K562 (cell line): Measurements from ENCODE around the gene POLR2B. TPM values are rescaled to one million over a fixed set of nuclear protein-coding genes. Genes with fewer than 3 reads are reported as not detected.
A peak's percentile ranks its signal among the peaks of the same experiment; 100 is the strongest.

Experiments
- FOSL1 ChIP-seq: fragments of 200-800 bp; sonication (Bioruptor generic); conservative IDR thresholded peaks from 2 replicates; pipeline ENCODE4 v1.6.1; 2016; ENCODE audit warnings: missing genetic modification characterization, missing compliant biosample characterization
- GABPA ChIP-seq: fragments of 200-800 bp; sonication (Bioruptor generic); conservative IDR thresholded peaks from 2 replicates; pipeline ENCODE4 v1.6.1; 2016; ENCODE audit warnings: low read depth, missing genetic modification characterization, missing compliant biosample characterization
- ZNF644 ChIP-seq: fragments of 200-800 bp; sonication (Bioruptor generic); IDR thresholded peaks from 2 replicates; pipeline ENCODE4 v1.6.1; 2016; ENCODE audit warnings: low read depth, missing genetic modification characterization, missing compliant biosample characterization
- ZNF668 ChIP-seq: fragments of 250-450 bp; sonication (Bioruptor Pico); IDR thresholded peaks from 2 replicates; pipeline ENCODE4 v1.8.0; 2022; ENCODE audit warnings: mild to moderate bottlenecking, inconsistent platforms
- ZNF766 ChIP-seq: fragments of 200-800 bp; sonication (Bioruptor generic); conservative IDR thresholded peaks from 2 replicates; pipeline ENCODE4 v1.6.1; 2016; ENCODE audit warnings: missing genetic modification characterization, missing compliant biosample characterization
- polyA plus RNA-seq, 8 experiments: library from polyadenylated mRNA; depleted of rRNA in 4 of 8; stranded (reverse) in 5 of 8; unstranded in 3 of 8; fragments of >200 nt; fragmentation: Nextera tagmentation in 2 of 8; fragmentation: Illumina TruSeq in 1 of 8; extraction: Ambion mirVana in 2 of 8; extraction: Trizol in 1 of 8; gene quantifications; 2 replicates each; pipeline versions ENCODE4 v1.2.1 to v1.2.3, GENCODE V29; 2011 to 2014; ENCODE audit warnings: inconsistent platforms in 1 of 8, missing spikeins in 1 of 8
- total RNA-seq, 7 experiments: library from RNA; depleted of rRNA in 6 of 7; stranded (reverse); fragments of >200 nt in 6 of 7; fragmentation: Illumina TruSeq in 2 of 7; extraction: Trizol in 2 of 7; gene quantifications; 2 replicates each; pipeline versions ENCODE4 v1.2.1 to v1.2.3, GENCODE V29; 2011 to 2021; ENCODE audit warnings: low replicate concordance in 1 of 7
- TF ChIP-seq, protein P1 (sequence below): fragments of 200-800 bp; sonication (Bioruptor generic); IDR thresholded peaks from 2 replicates; pipeline ENCODE4 v1.6.1; 2017; ENCODE audit warnings: missing genetic modification characterization, missing compliant biosample characterization
- TF ChIP-seq, protein P2 (sequence below), 2 experiments: fragments of 450-650 bp in 1 of 2; sonication (generic) in 1 of 2; formaldehyde crosslinking in 1 of 2; IDR thresholded peaks in 1 of 2; conservative IDR thresholded peaks in 1 of 2; 2 replicates each; pipeline versions ENCODE4 v1.6.1 to v1.8.1; 2016 to 2023; ENCODE audit warnings: mild to moderate bottlenecking in 2 of 2, moderate library complexity in 2 of 2, inconsistent platforms in 1 of 2, missing genetic modification reagents in 1 of 2
- TF ChIP-seq, protein P3 (sequence below): fragments of 450-650 bp; formaldehyde crosslinking; IDR thresholded peaks from 2 replicates; pipeline ENCODE4 v1.4.0; 2022; ENCODE audit warnings: mild to moderate bottlenecking, moderate library complexity
- TF ChIP-seq, protein P4 (sequence below), 2 experiments: fragments of 450-650 bp in 1 of 2; sonication (generic) in 1 of 2; formaldehyde crosslinking; conservative IDR thresholded peaks; 2 replicates each; pipeline versions ENCODE4 v1.4.0 to v1.8.1; 2020 to 2022; ENCODE audit warnings: mild to moderate bottlenecking in 1 of 2, missing genetic modification reagents in 1 of 2

Gene POLR2B
- total and polyA plus RNA-seq, 9 of the 15 experiments (the other 6 are each of a cell fraction or from before 2014, with no cell fraction given), result 60.9 to 208 (median 142) TPM

DNA sequence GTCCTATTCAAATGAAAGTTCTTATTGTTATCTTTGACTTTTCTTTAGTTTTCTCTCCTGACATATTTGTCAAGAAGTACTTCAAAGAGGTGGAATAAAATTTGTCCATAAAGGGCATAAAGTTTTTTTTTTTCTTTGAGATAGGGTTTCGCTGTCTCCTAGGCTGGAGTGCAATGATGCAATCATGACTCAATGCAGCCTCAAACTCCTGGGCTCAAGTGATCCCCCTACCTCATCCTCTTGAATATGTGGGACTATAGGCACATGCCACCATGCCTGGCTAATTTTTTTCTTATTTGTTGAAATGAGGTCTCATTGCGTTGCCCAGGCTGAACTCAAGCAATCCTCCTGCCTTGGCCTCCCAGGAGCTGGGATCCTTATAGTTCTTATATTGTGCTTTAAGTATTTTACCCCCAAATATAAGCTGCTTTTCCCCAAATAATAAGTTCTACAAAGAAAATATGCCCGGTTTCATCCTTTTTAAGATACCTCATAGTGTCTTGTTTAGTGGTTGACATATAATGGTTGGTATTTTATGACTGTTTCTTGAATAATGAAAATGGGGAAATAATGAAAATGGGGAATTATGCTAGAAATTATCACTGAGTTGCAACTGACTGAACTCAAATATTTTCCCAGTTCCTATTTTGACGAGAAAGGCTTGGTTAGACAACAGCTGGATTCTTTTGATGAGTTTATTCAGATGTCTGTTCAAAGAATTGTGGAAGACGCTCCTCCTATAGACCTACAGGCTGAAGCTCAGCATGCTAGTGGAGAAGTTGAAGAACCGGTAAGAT lies 11.6 kb downstream of the POLR2B start (continued):
- TF ChIP-seq, protein P1, sequence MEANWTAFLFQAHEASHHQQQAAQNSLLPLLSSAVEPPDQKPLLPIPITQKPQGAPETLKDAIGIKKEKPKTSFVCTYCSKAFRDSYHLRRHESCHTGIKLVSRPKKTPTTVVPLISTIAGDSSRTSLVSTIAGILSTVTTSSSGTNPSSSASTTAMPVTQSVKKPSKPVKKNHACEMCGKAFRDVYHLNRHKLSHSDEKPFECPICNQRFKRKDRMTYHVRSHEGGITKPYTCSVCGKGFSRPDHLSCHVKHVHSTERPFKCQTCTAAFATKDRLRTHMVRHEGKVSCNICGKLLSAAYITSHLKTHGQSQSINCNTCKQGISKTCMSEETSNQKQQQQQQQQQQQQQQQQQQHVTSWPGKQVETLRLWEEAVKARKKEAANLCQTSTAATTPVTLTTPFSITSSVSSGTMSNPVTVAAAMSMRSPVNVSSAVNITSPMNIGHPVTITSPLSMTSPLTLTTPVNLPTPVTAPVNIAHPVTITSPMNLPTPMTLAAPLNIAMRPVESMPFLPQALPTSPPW (CRISPR knock-in tag), result no peak
- TF ChIP-seq FOSL1 (peak; percentile 76), GABPA (tag) (peak; percentile 12; the same call in 1 of the 2 replicates), ZNF644 (no peak), ZNF668 (CRISPR knock-in tag) (no peak), ZNF766 (CRISPR knock-in tag) (0 out of 2 replicates have a peak, but pooled peaks have one; percentile 10)
- TF ChIP-seq, protein P2, sequence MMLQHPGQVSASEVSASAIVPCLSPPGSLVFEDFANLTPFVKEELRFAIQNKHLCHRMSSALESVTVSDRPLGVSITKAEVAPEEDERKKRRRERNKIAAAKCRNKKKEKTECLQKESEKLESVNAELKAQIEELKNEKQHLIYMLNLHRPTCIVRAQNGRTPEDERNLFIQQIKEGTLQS (IDR thresholded peaks at IDR 0.05), result peak; percentile 96
- TF ChIP-seq, protein P2 (CRISPR knock-in tag; conservative IDR thresholded peaks at IDR 0.05), result no peak
- TF ChIP-seq, protein P3, sequence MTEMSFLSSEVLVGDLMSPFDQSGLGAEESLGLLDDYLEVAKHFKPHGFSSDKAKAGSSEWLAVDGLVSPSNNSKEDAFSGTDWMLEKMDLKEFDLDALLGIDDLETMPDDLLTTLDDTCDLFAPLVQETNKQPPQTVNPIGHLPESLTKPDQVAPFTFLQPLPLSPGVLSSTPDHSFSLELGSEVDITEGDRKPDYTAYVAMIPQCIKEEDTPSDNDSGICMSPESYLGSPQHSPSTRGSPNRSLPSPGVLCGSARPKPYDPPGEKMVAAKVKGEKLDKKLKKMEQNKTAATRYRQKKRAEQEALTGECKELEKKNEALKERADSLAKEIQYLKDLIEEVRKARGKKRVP (CRISPR knock-in tag), result peak; percentile 73
- TF ChIP-seq, protein P4, sequence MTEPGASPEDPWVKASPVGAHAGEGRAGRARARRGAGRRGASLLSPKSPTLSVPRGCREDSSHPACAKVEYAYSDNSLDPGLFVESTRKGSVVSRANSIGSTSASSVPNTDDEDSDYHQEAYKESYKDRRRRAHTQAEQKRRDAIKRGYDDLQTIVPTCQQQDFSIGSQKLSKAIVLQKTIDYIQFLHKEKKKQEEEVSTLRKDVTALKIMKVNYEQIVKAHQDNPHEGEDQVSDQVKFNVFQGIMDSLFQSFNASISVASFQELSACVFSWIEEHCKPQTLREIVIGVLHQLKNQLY (CRISPR knock-in tag; conservative IDR thresholded peaks at IDR 0.05), result no peak
